VCaP (cell line): ENCODE measurements around the gene MACROD2.

Experiments
- H3K27ac ChIP-seq: fragments of 450-650 bp; 2 replicates; pipeline ENCODE4 v1.5.1; 2017
- TF ChIP-seq, protein P1 (sequence below): fragments of 450-650 bp; conservative IDR thresholded peaks from 2 replicates; pipeline ENCODE4 v1.5.1; 2017; ENCODE audit warnings: mild to moderate bottlenecking, moderate library complexity

The MACROD2 gene

DNA sequence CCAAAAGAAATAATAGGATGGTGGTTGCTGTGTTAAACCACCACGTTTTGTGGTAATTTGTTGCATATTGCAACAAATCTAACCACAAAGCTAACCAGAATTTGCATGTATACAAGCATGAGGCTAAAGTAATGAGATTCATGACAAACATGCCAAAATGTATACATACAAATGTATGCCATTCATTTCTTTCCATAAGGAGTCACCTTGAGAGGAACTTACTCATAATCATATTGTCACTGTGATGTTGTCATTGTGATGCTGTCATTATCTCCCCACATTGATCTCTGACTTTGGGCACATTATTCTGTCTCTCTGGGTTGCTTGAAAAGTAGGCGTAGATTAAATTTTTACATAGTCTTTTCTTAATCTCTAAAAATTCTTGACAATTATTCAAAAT lies 1228.9 kb downstream of the MACROD2 start:
- no peak overlapping the region for H3K27ac ChIP-seq
- TF ChIP-seq, protein P1, sequence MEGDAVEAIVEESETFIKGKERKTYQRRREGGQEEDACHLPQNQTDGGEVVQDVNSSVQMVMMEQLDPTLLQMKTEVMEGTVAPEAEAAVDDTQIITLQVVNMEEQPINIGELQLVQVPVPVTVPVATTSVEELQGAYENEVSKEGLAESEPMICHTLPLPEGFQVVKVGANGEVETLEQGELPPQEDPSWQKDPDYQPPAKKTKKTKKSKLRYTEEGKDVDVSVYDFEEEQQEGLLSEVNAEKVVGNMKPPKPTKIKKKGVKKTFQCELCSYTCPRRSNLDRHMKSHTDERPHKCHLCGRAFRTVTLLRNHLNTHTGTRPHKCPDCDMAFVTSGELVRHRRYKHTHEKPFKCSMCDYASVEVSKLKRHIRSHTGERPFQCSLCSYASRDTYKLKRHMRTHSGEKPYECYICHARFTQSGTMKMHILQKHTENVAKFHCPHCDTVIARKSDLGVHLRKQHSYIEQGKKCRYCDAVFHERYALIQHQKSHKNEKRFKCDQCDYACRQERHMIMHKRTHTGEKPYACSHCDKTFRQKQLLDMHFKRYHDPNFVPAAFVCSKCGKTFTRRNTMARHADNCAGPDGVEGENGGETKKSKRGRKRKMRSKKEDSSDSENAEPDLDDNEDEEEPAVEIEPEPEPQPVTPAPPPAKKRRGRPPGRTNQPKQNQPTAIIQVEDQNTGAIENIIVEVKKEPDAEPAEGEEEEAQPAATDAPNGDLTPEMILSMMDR = no peak

DNA sequence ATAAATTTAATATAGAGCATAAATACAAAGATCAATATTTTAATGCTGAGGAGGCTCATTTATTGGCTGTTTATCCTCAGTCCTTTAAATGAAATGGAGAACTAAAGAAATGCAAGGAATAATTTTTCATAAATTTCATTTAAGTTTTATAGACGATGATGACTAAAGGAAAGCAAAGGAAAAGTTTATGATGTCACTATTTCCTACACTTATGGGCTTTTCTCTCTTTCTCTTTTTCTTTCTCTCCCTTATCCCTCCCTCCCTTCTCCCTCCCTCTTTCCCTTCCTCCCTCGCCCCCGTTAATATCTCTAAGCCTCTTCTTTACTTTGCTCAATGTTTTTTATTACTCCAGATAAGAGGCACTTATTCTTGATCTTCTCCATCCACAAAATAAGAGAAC lies 1231.8 kb downstream of the MACROD2 start:
- TF ChIP-seq, protein P1 = no peak
- no peak overlapping the region for H3K27ac ChIP-seq

DNA sequence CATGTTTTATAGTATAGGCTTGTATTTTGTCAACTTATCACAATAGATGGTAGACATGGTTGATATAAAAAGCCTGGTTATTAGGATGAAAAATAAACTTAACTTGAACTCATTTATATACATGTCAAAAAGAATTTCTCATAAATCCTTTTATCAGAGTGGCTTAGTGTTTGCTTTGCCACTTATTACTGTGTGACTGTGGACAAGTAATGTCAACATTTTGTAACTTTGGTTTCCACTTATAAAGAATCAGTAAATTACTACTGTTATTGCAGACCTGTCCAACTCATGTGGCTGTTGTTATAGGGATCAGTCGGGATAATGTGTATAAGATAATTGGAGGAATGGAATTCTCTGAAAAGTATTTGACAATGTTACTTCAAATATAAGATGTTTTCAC lies 1236.9 kb downstream of the MACROD2 start:
- TF ChIP-seq, protein P1 = no peak
- no peak overlapping the region for H3K27ac ChIP-seq

DNA sequence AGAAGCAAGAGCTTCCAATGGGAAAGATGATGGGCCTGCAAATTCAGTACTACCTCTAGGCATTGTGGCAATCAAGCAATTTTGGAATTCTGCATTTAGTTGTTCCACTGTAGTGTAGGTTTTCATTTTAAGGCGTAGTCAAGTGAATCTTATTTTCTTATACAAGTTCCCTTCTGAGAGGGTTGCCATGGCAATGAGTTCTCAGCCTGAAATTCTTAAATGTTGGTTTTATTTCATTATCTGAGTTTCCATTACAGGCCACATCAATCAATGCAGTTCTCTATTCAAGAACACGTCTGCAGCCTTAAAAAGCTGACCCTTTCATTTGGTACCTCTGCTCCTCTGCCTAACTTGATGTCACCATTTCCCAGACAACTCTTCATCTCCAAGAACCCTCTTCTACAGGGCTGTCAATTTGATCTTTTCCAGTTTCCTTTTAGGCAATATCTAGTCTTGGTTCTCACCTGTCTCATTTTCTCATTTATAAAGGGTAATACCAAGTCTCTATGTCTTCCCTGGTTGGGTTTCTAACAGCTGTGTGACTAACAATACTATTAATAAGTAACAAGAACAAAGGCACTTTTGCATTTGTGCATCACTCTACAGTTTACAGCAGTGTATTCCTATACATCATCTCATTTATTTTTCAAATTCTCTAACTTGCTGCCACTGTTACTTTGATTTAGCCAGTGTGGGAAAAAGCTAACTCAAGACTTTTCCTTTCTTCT lies 1240.3 kb downstream of the MACROD2 start:
- H3K27ac ChIP-seq = no peak overlapping the region
- TF ChIP-seq, protein P1 = no peak

DNA sequence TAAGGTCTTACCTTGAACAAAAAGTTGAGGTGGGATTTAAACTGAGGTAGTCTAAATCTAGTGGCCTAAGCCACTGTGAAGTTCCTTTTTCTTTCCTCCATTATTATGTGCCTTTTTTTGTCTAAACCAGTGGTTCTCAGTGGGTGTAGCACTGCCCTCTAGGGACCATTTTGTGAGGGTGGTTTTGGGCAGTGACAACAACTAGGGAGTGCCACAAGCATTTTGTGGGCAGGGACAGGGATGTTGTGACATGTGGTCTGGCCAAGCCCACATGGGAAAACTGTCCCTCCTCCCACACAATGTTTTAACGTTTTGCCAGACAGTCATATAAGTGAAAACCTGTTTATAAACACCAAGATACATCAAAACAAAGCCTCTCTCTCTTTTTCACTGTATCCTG lies 1241.5 kb downstream of the MACROD2 start:
- TF ChIP-seq, protein P1 = peak; percentile 80
- H3K27ac ChIP-seq = no peak overlapping the region

DNA sequence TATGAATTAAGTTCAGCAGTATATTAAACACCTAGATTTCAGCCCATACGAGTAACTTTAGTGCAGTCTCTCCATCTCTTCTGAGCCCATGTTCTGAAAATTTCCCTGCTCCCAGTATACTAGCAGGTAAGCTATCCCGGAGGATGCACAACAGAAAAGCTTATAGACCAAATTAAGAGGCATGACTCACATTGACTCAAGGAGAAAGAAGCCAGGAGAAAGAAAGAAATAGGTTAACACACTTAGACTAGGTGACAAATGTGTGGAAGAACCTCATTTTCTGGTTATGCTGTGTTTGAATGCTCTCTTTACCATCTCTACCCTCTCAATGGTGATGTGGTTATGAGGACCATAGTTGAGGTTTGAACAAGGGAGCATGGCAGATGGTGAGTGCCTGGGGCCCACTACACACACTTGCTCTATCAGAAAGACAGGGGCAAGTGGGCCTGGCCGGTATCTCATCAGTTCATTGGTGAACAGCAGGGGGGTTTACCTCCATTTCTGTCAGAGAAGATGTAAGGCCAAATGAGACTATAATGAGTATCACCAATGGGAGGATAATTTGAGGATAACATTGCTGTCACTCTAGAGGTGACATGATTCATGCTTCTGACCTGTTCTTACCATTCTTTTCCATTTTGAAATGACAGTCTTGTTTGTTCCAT lies 1244.4 kb downstream of the MACROD2 start:
- no peak overlapping the region for H3K27ac ChIP-seq
- TF ChIP-seq, protein P1 = no peak

DNA sequence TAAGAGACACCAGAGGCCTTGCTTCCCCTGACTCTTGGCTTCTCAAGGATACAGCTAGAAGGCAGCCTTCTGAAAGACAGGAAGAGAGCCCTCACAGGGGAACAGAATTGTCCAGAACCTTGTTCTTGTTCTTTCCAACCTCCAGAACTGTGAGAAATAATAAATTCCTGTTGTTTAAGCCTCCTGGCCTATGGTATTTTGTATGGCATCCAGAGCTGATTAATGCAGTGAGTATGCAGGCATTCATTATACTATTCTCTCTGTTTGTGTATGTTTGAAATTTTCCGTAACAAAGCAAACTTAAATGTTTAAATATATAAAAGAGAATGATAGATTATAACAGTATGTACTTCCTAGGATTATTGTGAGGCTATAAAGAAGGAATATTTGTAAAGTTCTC lies 1245.5 kb downstream of the MACROD2 start:
- no peak overlapping the region for H3K27ac ChIP-seq
- TF ChIP-seq, protein P1 = no peak
